Ascending aorta (tissue), 2 donors: Measurements from ENCODE around the gene IGFBP4. TPM values are rescaled to one million over a fixed set of nuclear protein-coding genes. Genes with fewer than 3 reads are reported as not detected.

ENCODE experiments used
- DNase-seq, 2 donors: peaks; one replicate each; pipeline ENCODE4 v3.0.0-alpha.2; 2019; ENCODE audit warnings: low spot score in 2 of 2
- H3K27ac ChIP-seq, 2 donors: fragments of 200-600 bp; sonication (generic); one replicate each; pipeline ENCODE4 v1.5.1; 2016 to 2017; ENCODE audit warnings: mild to moderate bottlenecking in 1 of 2
- H3K27me3 ChIP-seq: fragments of 200-600 bp; sonication (generic); one replicate; pipeline ENCODE4 v1.5.1; 2017
- H3K36me3 ChIP-seq, 2 donors: fragments of 200-600 bp; sonication (generic); one replicate each; pipeline ENCODE4 v1.5.1; 2016
- H3K4me1 ChIP-seq, 2 donors: fragments of 200-600 bp; sonication (generic); one replicate each; pipeline ENCODE4 v1.5.1; 2016 to 2017; ENCODE audit warnings: mild to moderate bottlenecking in 1 of 2
- H3K4me3 ChIP-seq, 2 donors: fragments of 200-600 bp; sonication (generic); one replicate each; pipeline ENCODE4 v1.5.1; 2016 to 2017; ENCODE audit warnings: mild to moderate bottlenecking in 1 of 2
- H3K9me3 ChIP-seq, 2 donors: fragments of 200-600 bp; sonication (generic); one replicate each; pipeline ENCODE4 v1.5.1; 2016
- CTCF ChIP-seq, 3 experiments: fragments of 200-600 bp in 2 of 3; fragments of 450-650 bp in 1 of 3; sonication (generic) in 2 of 3; IDR thresholded peaks; one replicate each; pipeline ENCODE4 v1.5.1; 2016 to 2019; ENCODE audit warnings: antibody characterized with exemption in 3 of 3, mild to moderate bottlenecking in 1 of 3, moderate library complexity in 1 of 3
- intact Hi-C: fragments of 100-400 bp; cut with DNase I; formaldehyde crosslinking; loops from one replicate; pipeline ENCODE4 v1.15.1; 2023
- total RNA-seq: library from RNA; depleted of rRNA; stranded (reverse); fragments of >200 nt; gene quantifications from one replicate; pipeline ENCODE4 v1.1.0, GENCODE V29; 2016

The IGFBP4 gene
- total RNA-seq, 1 donor from 2014 or later, result 1,295 TPM

- Histone ChIP-seq H3K27me3 (no peaks in the 10 kb centered on the region), H3K4me3 (no peak overlapping the region), H3K9me3 (no peaks in the 10 kb centered on the region), H3K36me3 (peaks cover 2 to 9% of the 10 kb centered on the region in 2 donors), H3K4me1 (peaks cover 20 to 24% of the 10 kb centered on the region in 2 donors), H3K27ac (no peak overlapping the region)
- DNase-seq, result no peak
- intact Hi-C loops, result no loop called here
- no peak for TF ChIP-seq CTCF (IDR thresholded peaks at IDR 0.05)
Observed at GRCh38 chr17:40458851-40459482, 15.7 kb downstream of the IGFBP4 start.

GRCh38 chr17:40459636-40460603 is 16.7 kb downstream of the IGFBP4 start:
- intact Hi-C loops, result no loop called here
- no peak for TF ChIP-seq CTCF (IDR thresholded peaks at IDR 0.05)
- peaks cover 20 to 24% of the 10 kb centered on the region in 2 donors for H3K4me1 ChIP-seq
- no peak for DNase-seq
- H3K27ac ChIP-seq, result no peak overlapping the region
- no peaks in the 10 kb centered on the region for H3K27me3 ChIP-seq
- H3K9me3 ChIP-seq, result no peaks in the 10 kb centered on the region
- peaks cover 0 to 5% of the 10 kb centered on the region in 2 donors for H3K36me3 ChIP-seq
- H3K4me3 ChIP-seq, result no peak overlapping the region

- peaks cover 0 to 5% of the 10 kb centered on the region in 2 donors for H3K36me3 ChIP-seq
- DNase-seq, result no peak
- no peak overlapping the region for H3K4me3 ChIP-seq
- no peaks in the 10 kb centered on the region for H3K9me3 ChIP-seq
- no peak overlapping the region for H3K27ac ChIP-seq
- intact Hi-C loops, result no loop called here
- H3K4me1 ChIP-seq, result peaks cover 20 to 24% of the 10 kb centered on the region in 2 donors
- no peaks in the 10 kb centered on the region for H3K27me3 ChIP-seq
- TF ChIP-seq CTCF (IDR thresholded peaks at IDR 0.05), result no peak
Observed at GRCh38 chr17:40460604-40460967, 17.3 kb downstream of the IGFBP4 start.

- no peaks in the 10 kb centered on the region for H3K27me3 ChIP-seq
- no peak overlapping the region for H3K4me3 ChIP-seq
- peaks cover 0 to 5% of the 10 kb centered on the region in 2 donors for H3K36me3 ChIP-seq
- no peaks in the 10 kb centered on the region for H3K9me3 ChIP-seq
- no peak for TF ChIP-seq CTCF (IDR thresholded peaks at IDR 0.05)
- intact Hi-C loops, result no loop called here
- DNase-seq, result no peak
- H3K27ac ChIP-seq, result no peak overlapping the region
- peaks cover 20 to 24% of the 10 kb centered on the region in 2 donors for H3K4me1 ChIP-seq
Observed at GRCh38 chr17:40460968-40461731, 17.9 kb downstream of the IGFBP4 start.

- Histone ChIP-seq H3K36me3 (peaks cover 0 to 5% of the 10 kb centered on the region in 2 donors), H3K4me3 (no peak overlapping the region), H3K27me3 (no peaks in the 10 kb centered on the region), H3K27ac (no peak overlapping the region), H3K4me1 (peaks cover 14 to 19% of the 10 kb centered on the region in 2 donors), H3K9me3 (no peaks in the 10 kb centered on the region)
- no peak for DNase-seq
- intact Hi-C loops, result no loop called here
- TF ChIP-seq CTCF (IDR thresholded peaks at IDR 0.05), result no peak
Observed at GRCh38 chr17:40461732-40462342, 18.6 kb downstream of the IGFBP4 start.
